NCI-H510A treated with DMSO at 0.1 percent for 48 hours (cell line): ENCODE results near the gene TGM3.
A peak's percentile ranks its signal among the peaks of the same experiment; 100 is the strongest.

Source experiments
- DNase-seq: peaks from one replicate; lab custom pipeline; 2025; lab: John Stamatoyannopoulos, UW

TGM3 gene

GRCh38 chr20:2379511-2380229 is 83.9 kb downstream of the TGM3 start:
- DNase-seq = no peak

GRCh38 chr20:2380601-2381000 is 84.8 kb downstream of the TGM3 start, which contains the start of gene TGM6:
TSS of gene TGM6 (plus strand) at chr20:2380901. CDS start at chr20:2380969, 68 bp downstream.
- no peak for DNase-seq

- DNase-seq = no peak
These were observed 85.5 kb downstream of the TGM3 start for GRCh38 chr20:2381303-2381702.

- no peak for DNase-seq
These were observed 87.0 kb downstream of the TGM3 start for GRCh38 chr20:2382833-2383232.

GRCh38 chr20:2385026-2385425 is 89.2 kb downstream of the TGM3 start:
- DNase-seq = no peak

GRCh38 chr20:2385496-2385895 is 89.7 kb downstream of the TGM3 start:
- DNase-seq = no peak

- DNase-seq = no peak
These were observed 90.8 kb downstream of the TGM3 start for GRCh38 chr20:2386516-2387179.

- DNase-seq = peak; percentile 30
These were observed 91.4 kb downstream of the TGM3 start for GRCh38 chr20:2387180-2387577.

GRCh38 chr20:2387580-2387979 is 91.8 kb downstream of the TGM3 start:
- no peak for DNase-seq
